NB4 (cell line): Measurements from ENCODE around the gene TRMU.
"Not testable (repeated sequence)": the region's sequence is repeated elsewhere in the genome, so short reads cannot be mapped to it uniquely, and the experiment has no call there.

Experiments used
- MYC ChIP-seq: IDR thresholded peaks from 2 replicates; pipeline ENCODE4 v1.6.1; 2011; ENCODE audit warnings: low read depth, low read length
- POLR2A ChIP-seq: IDR thresholded peaks from 2 replicates; pipeline ENCODE4 v1.6.1; 2011; ENCODE audit warnings: mild to moderate bottlenecking; ENCODE audit not compliant: insufficient read length; ENCODE audit errors: extremely low read depth
- TF ChIP-seq, protein P1 (sequence below): IDR thresholded peaks from one replicate; pipeline ENCODE4 v1.5.1; 2012; ENCODE audit warnings: low read depth, low read length
- TF ChIP-seq, protein P2 (sequence below): IDR thresholded peaks from 2 replicates; pipeline ENCODE4 v1.6.1; 2011; ENCODE audit warnings: low read depth, low read length

DNA sequence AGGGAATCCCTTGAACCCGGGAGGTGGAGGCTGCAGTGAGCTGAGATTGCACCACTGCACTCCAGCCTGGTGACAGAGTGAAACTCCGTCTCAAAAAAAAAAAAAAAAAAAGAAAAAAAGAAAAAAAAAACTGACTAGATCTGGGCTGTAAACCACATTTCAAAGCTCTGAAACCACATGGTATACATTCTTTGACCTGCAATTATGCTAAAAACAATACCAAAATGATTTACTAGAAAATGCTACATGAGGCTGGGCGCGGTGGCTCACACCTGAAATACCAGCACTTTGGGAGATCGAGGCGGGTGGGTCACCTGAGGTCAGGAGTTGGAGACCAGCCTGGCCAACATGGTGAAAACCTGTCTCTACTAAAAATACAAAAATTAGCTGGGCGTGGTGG is 68.4 kb downstream of the TRMU start:
- TF ChIP-seq, protein P1, sequence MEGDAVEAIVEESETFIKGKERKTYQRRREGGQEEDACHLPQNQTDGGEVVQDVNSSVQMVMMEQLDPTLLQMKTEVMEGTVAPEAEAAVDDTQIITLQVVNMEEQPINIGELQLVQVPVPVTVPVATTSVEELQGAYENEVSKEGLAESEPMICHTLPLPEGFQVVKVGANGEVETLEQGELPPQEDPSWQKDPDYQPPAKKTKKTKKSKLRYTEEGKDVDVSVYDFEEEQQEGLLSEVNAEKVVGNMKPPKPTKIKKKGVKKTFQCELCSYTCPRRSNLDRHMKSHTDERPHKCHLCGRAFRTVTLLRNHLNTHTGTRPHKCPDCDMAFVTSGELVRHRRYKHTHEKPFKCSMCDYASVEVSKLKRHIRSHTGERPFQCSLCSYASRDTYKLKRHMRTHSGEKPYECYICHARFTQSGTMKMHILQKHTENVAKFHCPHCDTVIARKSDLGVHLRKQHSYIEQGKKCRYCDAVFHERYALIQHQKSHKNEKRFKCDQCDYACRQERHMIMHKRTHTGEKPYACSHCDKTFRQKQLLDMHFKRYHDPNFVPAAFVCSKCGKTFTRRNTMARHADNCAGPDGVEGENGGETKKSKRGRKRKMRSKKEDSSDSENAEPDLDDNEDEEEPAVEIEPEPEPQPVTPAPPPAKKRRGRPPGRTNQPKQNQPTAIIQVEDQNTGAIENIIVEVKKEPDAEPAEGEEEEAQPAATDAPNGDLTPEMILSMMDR: not testable (repeated sequence)
- TF ChIP-seq, protein P2, sequence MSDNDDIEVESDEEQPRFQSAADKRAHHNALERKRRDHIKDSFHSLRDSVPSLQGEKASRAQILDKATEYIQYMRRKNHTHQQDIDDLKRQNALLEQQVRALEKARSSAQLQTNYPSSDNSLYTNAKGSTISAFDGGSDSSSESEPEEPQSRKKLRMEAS: not testable (repeated sequence)
- not testable (repeated sequence) for TF ChIP-seq POLR2A, MYC
